HG02852 (cell line): ENCODE measurements around the gene GORASP1.

ENCODE experiments used
- ATAC-seq: cut with Tn5 transposase; IDR thresholded peaks from one replicate; pipeline ENCODE4 v1.9.1; 2021; ENCODE audit warnings: mild to moderate bottlenecking, moderate library complexity; ENCODE audit not compliant: unreplicated experiment

Gene GORASP1

GRCh38 chr3:39107388-39108199, at the start of gene GORASP1, which contains the start of gene TTC21A:
TSS of gene GORASP1 (minus strand) at chr3:39107627. CDS start at chr3:39107541, 86 bp downstream.
TSS of gene TTC21A (plus strand) at chr3:39107680. CDS start at chr3:39107838, 158 bp downstream.
- peak; percentile 58 for ATAC-seq

GRCh38 chr3:39156421-39156820, 49.0 kb upstream of the GORASP1 start:
- ATAC-seq, result no peak

- ATAC-seq, result no peak
Observed at GRCh38 chr3:39154280-39155021, 47.0 kb upstream of the GORASP1 start.

DNA sequence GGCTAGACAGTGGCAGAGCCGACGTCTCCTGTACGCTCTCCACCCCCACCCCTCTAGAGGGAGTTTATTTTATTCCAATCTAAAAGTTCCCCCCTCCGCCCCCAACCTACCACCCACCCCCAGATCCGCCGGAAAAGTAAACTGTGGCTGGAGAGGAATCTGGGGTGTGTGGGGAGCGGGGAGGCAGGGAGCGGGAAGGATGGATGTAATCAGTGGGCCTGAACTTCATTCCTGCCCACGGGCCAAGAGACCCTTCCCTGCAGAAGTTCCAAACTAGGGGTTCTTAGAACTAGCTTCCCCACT, 46.5 kb upstream of the GORASP1 start:
- no peak for ATAC-seq

DNA sequence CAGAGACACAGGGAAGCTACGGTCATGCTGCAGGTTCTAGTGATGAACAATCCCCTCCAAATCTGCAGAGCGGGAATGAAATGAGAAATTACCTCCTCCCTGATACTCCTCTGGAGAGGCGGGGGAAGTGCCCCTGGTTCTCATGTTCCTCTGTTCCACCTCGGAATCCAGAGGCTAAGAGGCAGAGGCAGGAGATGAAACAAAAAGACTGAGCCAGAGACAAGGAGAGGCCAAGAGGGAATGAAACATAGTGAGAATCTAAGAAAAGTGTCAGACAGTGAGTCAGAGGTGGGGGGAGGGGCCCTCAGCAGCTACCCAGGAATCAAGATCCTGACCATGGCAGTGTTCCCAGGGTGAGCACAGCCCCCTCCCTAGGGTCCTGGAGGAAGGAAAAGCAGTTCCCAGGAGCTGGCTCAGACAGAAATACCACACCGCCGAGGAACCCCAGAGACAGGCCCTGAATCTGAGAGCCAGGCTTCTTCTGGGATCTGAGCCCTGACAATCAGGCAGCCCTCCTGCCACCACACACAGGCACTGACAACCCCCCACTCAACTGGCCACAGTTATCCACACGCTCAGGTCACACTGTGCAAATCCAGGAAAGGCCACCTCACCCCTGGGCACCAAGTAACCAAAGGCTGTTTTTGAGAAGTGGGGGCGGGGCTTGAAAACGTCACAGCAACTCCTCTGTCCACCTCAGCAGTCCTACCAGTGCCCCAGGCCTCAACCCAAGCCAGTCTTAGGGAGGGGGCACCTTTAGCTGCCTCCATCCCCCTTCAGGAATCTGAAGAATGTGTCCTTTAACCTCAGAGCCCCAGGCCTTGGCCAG, 43.6 kb upstream of the GORASP1 start:
- ATAC-seq, result no peak

- ATAC-seq, result no peak
Observed at GRCh38 chr3:39150148-39150802, 42.8 kb upstream of the GORASP1 start.

GRCh38 chr3:39149498-39150147, 42.2 kb upstream of the GORASP1 start:
- no peak for ATAC-seq

- no peak for ATAC-seq
Observed at GRCh38 chr3:39149059-39149455, 41.6 kb upstream of the GORASP1 start.

GRCh38 chr3:39148435-39149058, 41.1 kb upstream of the GORASP1 start:
- ATAC-seq, result no peak

GRCh38 chr3:39147711-39148434, 40.4 kb upstream of the GORASP1 start:
- no peak for ATAC-seq

GRCh38 chr3:39146611-39147591, 39.5 kb upstream of the GORASP1 start:
- ATAC-seq, result no peak

DNA sequence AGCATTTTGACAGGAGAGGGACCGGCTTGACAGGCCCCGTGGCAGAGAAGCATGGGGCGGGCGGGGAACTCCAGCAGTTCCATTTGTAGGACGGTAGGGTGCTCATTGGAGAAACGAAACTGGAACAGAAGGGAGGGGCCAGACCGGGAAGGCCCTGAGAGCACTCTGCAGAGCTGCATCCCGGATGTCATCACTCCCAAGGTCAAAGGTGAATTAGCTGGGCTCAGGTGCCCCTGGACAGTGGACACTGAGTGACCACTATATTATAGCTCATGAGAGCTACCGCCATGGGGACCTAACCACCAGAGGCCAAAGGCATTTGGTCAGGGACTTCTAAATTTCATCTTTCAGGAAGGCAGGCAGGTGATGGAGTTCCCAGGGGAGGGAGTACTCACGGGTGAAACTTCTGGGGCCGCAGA, 38.7 kb upstream of the GORASP1 start:
- ATAC-seq, result no peak

- ATAC-seq, result no peak
Observed at GRCh38 chr3:39144748-39145380, 37.4 kb upstream of the GORASP1 start.

GRCh38 chr3:39144095-39144747, 36.8 kb upstream of the GORASP1 start:
- no peak for ATAC-seq

GRCh38 chr3:39143051-39143885, 35.8 kb upstream of the GORASP1 start:
- no peak for ATAC-seq

- ATAC-seq, result no peak
Observed at GRCh38 chr3:39142067-39142466, 34.6 kb upstream of the GORASP1 start.
